GM12878 (cell line): ENCODE measurements around the gene SEMA7A. TPM values are rescaled to one million over a fixed set of nuclear protein-coding genes. Genes with fewer than 3 reads are reported as not detected.

Experiments
- ATAC-seq: fragments of 200-7000 bp; cut with Tn5 transposase; 3 replicates; pipeline ENCODE4 v1.9.1; 2020; ENCODE audit warnings: mild to moderate bottlenecking, moderate library complexity
- BruUV-seq: library from RNA; stranded (reverse); fragments of 400-500 nt; replicated peaks from 2 replicates; lab custom pipeline; 2021; lab: Mats Ljungman, UMichigan
- CTCF ChIA-PET: fragments of 300-600 bp; sonication (Branson Sonifier 250); formaldehyde crosslinking; extraction: SDS; loops from one replicate; lab custom pipeline; 2021; ENCODE audit warnings: inconsistent platforms; lab: Yijun Ruan, JAX
- POLR2A ChIA-PET: fragments of 350-600 bp; formaldehyde crosslinking; extraction: SDS; loops from one replicate; lab custom pipeline; 2021; ENCODE audit warnings: inconsistent platforms; lab: Charles Lee
- RAD21 ChIA-PET: fragments of 300-600 bp; sonication (Branson Sonifier 250); formaldehyde crosslinking; loops from one replicate; lab custom pipeline; 2023; ENCODE audit warnings: antibody characterized with exemption; ENCODE audit not compliant: unreplicated experiment; lab: Charles Lee
- SMC1A ChIA-PET: fragments of 300-600 bp; sonication (Branson Sonifier 250); formaldehyde crosslinking; loops from one replicate; lab custom pipeline; 2023; ENCODE audit not compliant: unreplicated experiment, uncharacterized antibody; lab: Charles Lee
- DNase-seq: peaks from one replicate; pipeline ENCODE4 v3.0.0-alpha.2; 2011; ENCODE audit warnings: low read depth, low spot score
- FAIRE-seq: peaks from 3 replicates; lab custom pipeline; 2011; peaks lifted over from hg19 to GRCh38; lab: Jason Lieb, UNC
- H2AFZ ChIP-seq: 2 replicates; pipeline ENCODE4 v1.6.0; 2011; ENCODE audit warnings: low read depth, low read length, control low read depth; ENCODE audit not compliant: control insufficient read depth
- H3K27ac ChIP-seq: 2 replicates; pipeline ENCODE4 v1.5.1; 2011; ENCODE audit warnings: control low read depth; ENCODE audit not compliant: control insufficient read depth, insufficient read depth
- H3K27me3 ChIP-seq, 2 experiments: replicated peaks in 1 of 2; 2 replicates each; pipeline versions ENCODE4 v1.6.0 to v1.6.1; 2011; ENCODE audit warnings: low read length in 1 of 2; ENCODE audit not compliant: control insufficient read depth in 2 of 2, insufficient read depth in 2 of 2
- H3K36me3 ChIP-seq, 2 experiments: 2 replicates each; pipeline ENCODE4 v1.5.1; 2011; ENCODE audit warnings: low read length in 1 of 2; ENCODE audit not compliant: control insufficient read depth in 2 of 2, insufficient read depth in 2 of 2
- H3K4me1 ChIP-seq: 2 replicates; pipeline ENCODE4 v1.6.1; 2011; ENCODE audit warnings: mild to moderate bottlenecking, low read length, moderate library complexity, mixed read lengths; ENCODE audit not compliant: control insufficient read depth, insufficient read depth
- H3K4me2 ChIP-seq: 2 replicates; pipeline ENCODE4 v1.6.0; 2011; ENCODE audit warnings: control low read depth; ENCODE audit not compliant: control insufficient read depth, insufficient read depth
- H3K4me3 ChIP-seq: fragments of 200-600 bp; sonication (generic); 2 replicates; pipeline ENCODE4 v1.5.1; 2016
- H3K79me2 ChIP-seq: 2 replicates; pipeline ENCODE4 v1.6.0; 2011; ENCODE audit warnings: low read length; ENCODE audit not compliant: control insufficient read depth, insufficient read depth
- H3K9ac ChIP-seq: 2 replicates; pipeline ENCODE4 v1.8.0; 2011; ENCODE audit warnings: low read length, control low read depth, mixed read lengths; ENCODE audit not compliant: control insufficient read depth, insufficient read depth
- H3K9me3 ChIP-seq: replicated peaks from 3 replicates; pipeline ENCODE4 v1.5.1; 2011; ENCODE audit warnings: mild to moderate bottlenecking, low read length; ENCODE audit not compliant: control insufficient read depth, insufficient read depth
- H4K20me1 ChIP-seq: 2 replicates; pipeline ENCODE4 v1.6.0; 2011; ENCODE audit not compliant: control insufficient read depth, insufficient read depth
- BHLHE40 ChIP-seq, 2 experiments: fragments of 450-650 bp in 1 of 2; IDR thresholded peaks; 2 replicates each; pipeline ENCODE4 v1.6.1; 2011 to 2017; ENCODE audit warnings: low read depth in 2 of 2, borderline replicate concordance in 1 of 2, improper control_type of control experiment in 1 of 2, low read length in 1 of 2, mild to moderate bottlenecking in 1 of 2
- ETV6 ChIP-seq, 2 experiments: fragments of 450-650 bp in 1 of 2; IDR thresholded peaks in 1 of 2; conservative IDR thresholded peaks in 1 of 2; 2 replicates each; pipeline ENCODE4 v1.6.1; 2014; ENCODE audit warnings: antibody characterized with exemption in 1 of 2, borderline replicate concordance in 1 of 2, low read depth in 1 of 2, mild to moderate bottlenecking in 1 of 2, moderate library complexity in 1 of 2
- IKZF1 ChIP-seq: fragments of 450-650 bp; conservative IDR thresholded peaks from 2 replicates; pipeline ENCODE4 v1.6.1; 2017; ENCODE audit warnings: antibody characterized with exemption, mild to moderate bottlenecking
- PAX5 ChIP-seq: IDR thresholded peaks from 2 replicates; pipeline ENCODE4 v1.6.1; 2011; ENCODE audit warnings: low read depth, low read length, borderline replicate concordance
- RBBP5 ChIP-seq: fragments of 200-600 bp; sonication (generic); conservative IDR thresholded peaks from 2 replicates; pipeline ENCODE4 v1.6.1; 2016
- RUNX3 ChIP-seq: IDR thresholded peaks from 2 replicates; pipeline ENCODE4 v1.6.1; 2012; ENCODE audit warnings: low read length, inconsistent platforms
- SPI1 ChIP-seq: IDR thresholded peaks from 2 replicates; pipeline ENCODE4 v1.6.1; 2011; ENCODE audit warnings: low read depth, mild to moderate bottlenecking, low read length, moderate library complexity, borderline replicate concordance; ENCODE audit not compliant: insufficient read depth
- SREBF1 ChIP-seq: IDR thresholded peaks from 2 replicates; pipeline ENCODE4 v1.6.1; 2012; ENCODE audit warnings: mild to moderate bottlenecking, low read length
- YY1 ChIP-seq: IDR thresholded peaks from 2 replicates; pipeline ENCODE4 v1.6.1; 2011; ENCODE audit warnings: low read depth, mild to moderate bottlenecking, low read length
- WGBS: methylation state at CpG from one replicate; pipeline ENCODE4 v1.1.6; 2016; ENCODE audit warnings: low lambda C conversion rate; ENCODE audit not compliant: insufficient replicate concordance, insufficient coverage; ENCODE audit errors: missing lambda C conversion rate; 5-methylcytosine and 5-hydroxymethylcytosine counted together
- in situ Hi-C: fragments of 300-500 bp; cut with MboI; formaldehyde crosslinking; loops from 9 replicates; pipeline ENCODE4 v1.14.3; 2018; ENCODE audit warnings: mixed read lengths
- intact Hi-C: fragments of 100-400 bp; cut with micrococcal nuclease; formaldehyde crosslinking; loops from one replicate; pipeline ENCODE4 v1.14.2; 2022; ENCODE audit not compliant: unreplicated experiment
- polyA plus RNA-seq, 11 experiments: library from polyadenylated mRNA; depleted of rRNA in 4 of 11; unstranded in 6 of 11; stranded (reverse) in 5 of 11; fragments of >200 nt; fragmentation: Nextera tagmentation in 4 of 11; fragmentation: Illumina TruSeq in 1 of 11; extraction: Ambion mirVana in 4 of 11; extraction: Trizol in 1 of 11; gene quantifications; 1 replicate in 1 of 11; 2 replicates in 10 of 11; pipeline versions ENCODE4 v1.2.1 to v1.2.3, GENCODE V29; 2011 to 2016; ENCODE audit warnings: inconsistent platforms in 2 of 11, missing spikeins in 2 of 11, low read depth in 1 of 11
- total RNA-seq, 4 experiments: library from RNA; depleted of rRNA in 3 of 4; stranded (reverse); fragments of >200 nt in 3 of 4; fragmentation: Illumina TruSeq in 1 of 4; extraction: Trizol in 1 of 4; gene quantifications; 2 replicates each; pipeline versions ENCODE4 v1.2.1 to v1.2.3, GENCODE V29; 2013 to 2021
- TF ChIP-seq, protein P1 (sequence below): IDR thresholded peaks from 2 replicates; pipeline ENCODE4 v1.6.1; 2012; ENCODE audit warnings: low read depth, low read length, improper control_type of control experiment

SEMA7A gene
- total and polyA plus RNA-seq, 10 of the 15 experiments (the other 5 are each of a cell fraction or from before 2014, with no cell fraction given) = 0.08 to 112 (median 53.5) TPM

DNA sequence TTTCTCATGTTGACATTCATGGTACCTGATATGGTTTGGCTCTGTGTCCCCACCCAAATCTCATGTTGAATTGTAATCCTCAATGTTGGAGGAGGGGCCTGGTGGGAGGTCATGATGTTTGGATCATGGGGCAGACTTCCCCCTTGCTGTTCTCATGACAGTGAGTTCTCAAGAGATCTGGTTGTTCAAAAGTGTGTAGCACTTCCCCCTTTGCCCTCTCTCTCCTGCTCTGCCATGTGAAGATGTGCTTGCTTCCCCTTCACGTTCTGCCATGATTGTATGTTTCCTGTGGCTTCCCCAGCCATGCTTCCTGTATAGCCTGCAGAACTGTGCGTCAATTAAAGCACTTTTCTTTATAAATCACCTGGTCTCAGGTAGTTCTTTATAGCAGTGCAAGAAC lies 30.5 kb upstream of the SEMA7A start:
- ChIA-PET POLR2A (no interaction called here), SMC1A (interaction anchor here (1.1 kb wide), 2 partner anchors 9 to 76 kb away, joined by 3 to 4 read pairs; no protein-coding TSS in a partner anchor), RAD21 (interaction anchor here (0.8 kb wide), 1 partner anchor 85 kb away, joined by 3 read pairs; no protein-coding TSS in a partner anchor), CTCF (interaction anchor here (0.6 to 1.3 kb wide), 2 partner anchors 25 to 152 kb away, joined by 3 read pairs; no protein-coding TSS in a partner anchor)
- intact Hi-C loops = no loop called here
- Histone ChIP-seq H2AFZ (peak overlapping the region; percentile 31), H3K9ac (no peak overlapping the region), H3K4me1 (peaks cover 11% of the 10 kb centered on the region), H3K4me3 (peak overlapping the region; percentile 20), H3K4me2 (peak overlapping the region; percentile 71), H3K27me3 (no peaks in the 10 kb centered on the region), H3K36me3 (no peaks in the 10 kb centered on the region), H3K79me2 (peaks cover 56% of the 10 kb centered on the region), H3K9me3 (peaks cover 3% of the 10 kb centered on the region; the same call in 2 of the 3 replicates), H4K20me1 (no peaks in the 10 kb centered on the region), H3K27ac (peak overlapping the region; percentile 53)
- DNase-seq (peak; percentile 21), FAIRE-seq (no peak), ATAC-seq (no peak)
- BruUV-seq = no TSS peak
- in situ Hi-C loops = no loop called here
- peak in 1 of 2 experiments; percentile 33; a peak in 1 of 4 replicates for TF ChIP-seq BHLHE40 (IDR thresholded peaks at IDR 0.05; ENCODE audit: borderline replicate concordance in 1 of 2, low read depth in 2 of 2, low read length in 1 of 2)
- TF ChIP-seq RBBP5 = no peak
- TF ChIP-seq ETV6 (conservative IDR thresholded peaks at IDR 0.05 in 1 of 2, IDR thresholded peaks at IDR 0.05 in 1 of 2; ENCODE audit: borderline replicate concordance in 1 of 2, low read depth in 1 of 2) = 0 out of 4 replicates have a peak, but pooled peaks of 1 of the 2 experiments have one; percentile 28
- peak; percentile 61; the same call in 1 of the 2 replicates for TF ChIP-seq SPI1
- no peak for TF ChIP-seq SREBF1
- TF ChIP-seq YY1 = peak; percentile 62; the same call in 1 of the 2 replicates
- peak; percentile 27; the same call in 1 of the 2 replicates for TF ChIP-seq RUNX3
- TF ChIP-seq, protein P1, sequence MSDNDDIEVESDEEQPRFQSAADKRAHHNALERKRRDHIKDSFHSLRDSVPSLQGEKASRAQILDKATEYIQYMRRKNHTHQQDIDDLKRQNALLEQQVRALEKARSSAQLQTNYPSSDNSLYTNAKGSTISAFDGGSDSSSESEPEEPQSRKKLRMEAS = no peak
- no peak for TF ChIP-seq IKZF1
- no peak for TF ChIP-seq PAX5
- 12% methylated on average over 2 of the region's 2 CpGs for WGBS
